ENCODE results near the gene KCNJ10. TPM values are rescaled to one million over a fixed set of nuclear protein-coding genes. Genes with fewer than 3 reads are reported as not detected.

The KCNJ10 gene
- total and polyA plus RNA-seq, 2 of the 13 experiments (the other 11 are each of a cell fraction or from before 2014, with no cell fraction given) = 4.4 to 10.3 TPM

GRCh38 chr1:159978107-159978398 is 91.9 kb downstream of the KCNJ10 start (continued):
- TF ChIP-seq, protein P1, sequence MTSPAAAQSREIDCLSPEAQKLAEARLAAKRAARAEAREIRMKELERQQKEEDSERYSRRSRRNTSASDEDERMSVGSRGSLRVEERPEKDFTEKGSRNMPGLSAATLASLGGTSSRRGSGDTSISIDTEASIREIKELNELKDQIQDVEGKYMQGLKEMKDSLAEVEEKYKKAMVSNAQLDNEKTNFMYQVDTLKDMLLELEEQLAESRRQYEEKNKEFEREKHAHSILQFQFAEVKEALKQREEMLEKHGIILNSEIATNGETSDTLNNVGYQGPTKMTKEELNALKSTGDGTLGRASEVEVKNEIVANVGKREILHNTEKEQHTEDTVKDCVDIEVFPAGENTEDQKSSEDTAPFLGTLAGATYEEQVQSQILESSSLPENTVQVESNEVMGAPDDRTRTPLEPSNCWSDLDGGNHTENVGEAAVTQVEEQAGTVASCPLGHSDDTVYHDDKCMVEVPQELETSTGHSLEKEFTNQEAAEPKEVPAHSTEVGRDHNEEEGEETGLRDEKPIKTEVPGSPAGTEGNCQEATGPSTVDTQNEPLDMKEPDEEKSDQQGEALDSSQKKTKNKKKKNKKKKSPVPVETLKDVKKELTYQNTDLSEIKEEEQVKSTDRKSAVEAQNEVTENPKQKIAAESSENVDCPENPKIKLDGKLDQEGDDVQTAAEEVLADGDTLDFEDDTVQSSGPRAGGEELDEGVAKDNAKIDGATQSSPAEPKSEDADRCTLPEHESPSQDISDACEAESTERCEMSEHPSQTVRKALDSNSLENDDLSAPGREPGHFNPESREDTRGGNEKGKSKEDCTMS (CRISPR knock-in tag; conservative IDR thresholded peaks at IDR 0.05) = no peak
- no peak for TF ChIP-seq CBX5 (CRISPR knock-in tag; IDR thresholded peaks at IDR 0.05; ENCODE audit: borderline replicate concordance)

GRCh38 chr1:159977364-159978106 is 92.4 kb downstream of the KCNJ10 start:
- CTCF ChIA-PET (ENCODE audit: low intra/inter-chr PET ratio, low total read pairs) = no interaction called here
- DNase-seq (ENCODE audit: low spot score) (no peak), ATAC-seq (no peak), FAIRE-seq (no peak)
- POLR2A ChIA-PET = no interaction called here
- H3K4me3 ChIP-seq (replicated peaks in 1 of 3; ENCODE audit: insufficient read depth in 1 of 3, low read depth in 2 of 3, low read length in 3 of 3) = no peak overlapping the region
- BruUV-seq (replicated peaks) = no TSS peak
- no peaks in the 10 kb centered on the region for H4K20me1 ChIP-seq (ENCODE audit: insufficient read depth, low read length)
- intact Hi-C loops (cut with micrococcal nuclease; ENCODE audit: unreplicated experiment) (no loop called here), in situ Hi-C loops (cut with HindIII; ENCODE audit: extremely low pct_ligation_motif_present, low pct_unique_long_range_greater_than_20kb) (no loop called here)
- TF ChIP-seq REL (CRISPR knock-in tag; conservative IDR thresholded peaks at IDR 0.05) (no peak), ZNF24 (IDR thresholded peaks at IDR 0.05) (no peak), HOXA3 (CRISPR knock-in tag; IDR thresholded peaks at IDR 0.05) (no peak), EP300 (IDR thresholded peaks at IDR 0.05; ENCODE audit: low read depth in 2 of 2, low read length in 2 of 2) (no peak), EP300 (CRISPR knock-in tag; IDR thresholded peaks at IDR 0.05; ENCODE audit: borderline replicate concordance) (no peak), PBX2 (CRISPR knock-in tag; IDR thresholded peaks at IDR 0.05) (no peak), RORA (CRISPR knock-in tag; IDR thresholded peaks at IDR 0.05) (no peak), PHF8 (CRISPR knock-in tag; IDR thresholded peaks at IDR 0.05) (no peak)
- no peaks in the 10 kb centered on the region for H3K79me2 ChIP-seq (ENCODE audit: insufficient read depth, low read length)
- no peak overlapping the region for H2AFZ ChIP-seq (ENCODE audit: low read length)
- peaks cover 2 to 10% of the 10 kb centered on the region in 2 experiments; a peak in 1 of 5 replicates for H3K27me3 ChIP-seq (ENCODE audit: control insufficient read depth in 1 of 2, insufficient read depth in 2 of 2, low read length in 2 of 2)
- no peaks in the 10 kb centered on the region for H3K9me3 ChIP-seq (ENCODE audit: low read length)
- H3K9ac ChIP-seq (ENCODE audit: insufficient read depth, low read depth, low read length) = no peak overlapping the region
- 35% methylated on average over 6 of the region's 6 CpGs for WGBS (ENCODE audit: low lambda C conversion rate)
- no peak overlapping the region for H3K27ac ChIP-seq (ENCODE audit: extremely low read length, insufficient read depth, low read length)
- peaks cover under 1% of the 10 kb centered on the region; the same call in 1 of the 2 replicates for H3K4me1 ChIP-seq (ENCODE audit: insufficient read depth, low read length)
- no peaks in the 10 kb centered on the region for H3K36me3 ChIP-seq (replicated peaks in 1 of 2; ENCODE audit: control insufficient read depth in 1 of 2, insufficient read depth in 2 of 2, low read length in 2 of 2)
- no peak overlapping the region for H3K4me2 ChIP-seq (ENCODE audit: low read depth, low read length)

All from HepG2 (cell line).